ENCODE measurements around the gene SERPINA12. TPM values are rescaled to one million over a fixed set of nuclear protein-coding genes. Genes with fewer than 3 reads are reported as not detected.

SERPINA12 gene
- total and polyA plus RNA-seq, 2 of the 13 experiments (the other 11 are each of a cell fraction or from before 2014, with no cell fraction given): 0.08 TPM; not detected in 1

- TF ChIP-seq ZNF503 (CRISPR knock-in tag; IDR thresholded peaks at IDR 0.05): no peak
- TF ChIP-seq ZBTB20 (CRISPR knock-in tag; IDR thresholded peaks at IDR 0.05; ENCODE audit: borderline replicate concordance, low read depth): 0 out of 2 replicates have a peak, but pooled peaks have one; percentile 28
- 0 out of 2 replicates have a peak, but pooled peaks have one; percentile 29 for TF ChIP-seq KAT8 (CRISPR knock-in tag; IDR thresholded peaks at IDR 0.05)
- TF ChIP-seq MAF1 (CRISPR knock-in tag; IDR thresholded peaks at IDR 0.05; ENCODE audit: borderline replicate concordance): no peak
- TF ChIP-seq ZNF724P (CRISPR knock-in tag; IDR thresholded peaks at IDR 0.05; ENCODE audit: borderline replicate concordance): 0 out of 2 replicates have a peak, but pooled peaks have one; percentile 40
- TF ChIP-seq BCL6 (CRISPR knock-in tag; IDR thresholded peaks at IDR 0.05): 0 out of 2 replicates have a peak, but pooled peaks have one; percentile 6
- TF ChIP-seq TFDP1 (CRISPR knock-in tag; IDR thresholded peaks at IDR 0.05; ENCODE audit: borderline replicate concordance): peak; percentile 26; the same call in 1 of the 2 replicates
- TF ChIP-seq E2F2 (CRISPR knock-in tag; IDR thresholded peaks at IDR 0.05; ENCODE audit: borderline replicate concordance): no peak
- no peak for TF ChIP-seq THAP7 (CRISPR knock-in tag; IDR thresholded peaks at IDR 0.05)
- TF ChIP-seq ZNF512 (CRISPR knock-in tag; IDR thresholded peaks at IDR 0.05): no peak
- TF ChIP-seq RXRA (CRISPR knock-in tag; IDR thresholded peaks at IDR 0.05): peak; percentile 23; the same call in 1 of the 2 replicates
- TF ChIP-seq ZNF20 (CRISPR knock-in tag; IDR thresholded peaks at IDR 0.05): no peak
- no peak for TF ChIP-seq PBX3 (CRISPR knock-in tag; IDR thresholded peaks at IDR 0.05; ENCODE audit: borderline replicate concordance)
- TF ChIP-seq LRRFIP1 (CRISPR knock-in tag; conservative IDR thresholded peaks at IDR 0.05): no peak
- TF ChIP-seq NFATC3 (CRISPR knock-in tag; IDR thresholded peaks at IDR 0.05): no peak
Measured at GRCh38 chr14:94540031-94540794, 30.9 kb upstream of the SERPINA12 start (continued).

Measured in HepG2 (cell line).